Stimulated activated CD4-positive, alpha-beta T cell treated with anti-CD3 and anti-CD28 coated beads, Interleukin-2, amount 100 ng/mL, for 24 hours (primary cell): ENCODE measurements around the gene HOXA2.

ENCODE experiments used
- DNase-seq, 2 donors: peaks; one replicate each; pipeline ENCODE4 v3.0.0-alpha.2; 2020

HOXA2 gene

GRCh38 chr7:27124902-27125689, 22.6 kb upstream of the HOXA2 start:
- no peak for DNase-seq

GRCh38 chr7:27124096-27124901, 21.8 kb upstream of the HOXA2 start:
- DNase-seq = no peak

- DNase-seq = no peak
Observed at GRCh38 chr7:27123477-27124053, 21.1 kb upstream of the HOXA2 start.

DNA sequence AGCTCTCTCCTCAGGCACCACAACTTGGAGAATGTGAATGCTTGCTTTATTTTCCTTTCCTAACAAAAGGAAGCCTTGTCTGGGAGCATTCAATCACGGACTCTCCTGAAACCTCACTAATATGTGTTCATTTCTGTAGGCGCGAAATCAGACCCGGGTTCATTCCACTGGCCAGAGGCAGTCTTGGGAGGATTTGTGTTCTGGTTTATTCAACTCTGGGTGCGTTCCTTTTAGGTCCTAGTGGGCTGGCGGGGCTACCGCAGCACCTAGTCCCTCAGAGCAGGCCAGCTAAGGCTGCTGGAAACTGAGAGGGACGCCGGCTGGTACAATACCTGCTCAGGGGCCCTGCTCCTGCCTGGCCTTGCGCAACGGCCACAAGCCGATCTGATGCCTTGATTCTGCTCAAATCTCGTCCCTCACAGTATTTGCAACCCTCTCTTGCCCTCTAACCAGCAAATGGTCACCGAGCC, 20.6 kb upstream of the HOXA2 start:
- no peak for DNase-seq

DNA sequence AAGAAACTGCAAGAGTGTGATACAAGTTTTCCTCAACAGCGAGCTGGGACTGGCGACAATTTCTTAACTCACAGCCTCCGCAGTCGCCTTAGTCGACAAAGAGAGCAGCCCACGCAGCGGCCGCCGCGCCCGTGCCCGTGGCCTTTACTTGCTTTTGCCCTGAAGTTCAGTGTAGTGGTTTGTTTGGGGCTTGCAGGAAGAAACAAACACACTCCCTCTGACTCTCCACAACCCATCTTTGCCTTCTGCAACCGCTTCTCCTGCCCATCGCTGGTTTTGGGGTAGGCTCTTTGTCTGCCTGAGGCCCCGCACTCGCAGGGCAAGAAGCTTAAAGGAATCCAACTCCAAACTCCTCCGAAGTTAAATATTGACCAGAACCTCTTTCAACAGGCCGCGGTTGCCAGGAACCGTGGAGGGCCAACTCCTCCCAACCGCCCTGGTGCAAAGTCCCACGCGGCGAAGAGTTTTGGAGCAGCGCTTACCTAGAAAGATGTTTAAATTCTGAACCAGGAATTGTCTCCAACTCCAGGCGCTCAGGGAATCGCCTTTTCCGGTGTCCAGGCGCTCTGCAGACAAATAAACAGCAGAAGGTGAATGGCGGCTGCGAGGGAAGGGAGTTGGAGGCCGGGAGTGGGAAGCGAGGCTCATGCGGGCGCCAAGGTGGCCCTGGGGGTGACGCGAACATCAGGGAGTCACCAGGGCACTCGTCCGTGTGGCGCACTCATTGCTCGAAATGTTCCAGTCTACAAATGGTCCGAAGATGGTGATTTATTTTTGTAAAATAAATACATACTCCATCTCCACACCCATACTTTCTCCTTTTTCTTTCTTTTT, 19.8 kb upstream of the HOXA2 start:
- DNase-seq = no peak

- no peak for DNase-seq
Observed at GRCh38 chr7:27121684-27122076, 19.2 kb upstream of the HOXA2 start.

GRCh38 chr7:27119412-27119911, 17.0 kb upstream of the HOXA2 start:
- DNase-seq = no peak

GRCh38 chr7:27118580-27118979, 16.1 kb upstream of the HOXA2 start:
- DNase-seq = no peak

- no peak for DNase-seq
Observed at GRCh38 chr7:27117887-27118491, 15.5 kb upstream of the HOXA2 start.

DNA sequence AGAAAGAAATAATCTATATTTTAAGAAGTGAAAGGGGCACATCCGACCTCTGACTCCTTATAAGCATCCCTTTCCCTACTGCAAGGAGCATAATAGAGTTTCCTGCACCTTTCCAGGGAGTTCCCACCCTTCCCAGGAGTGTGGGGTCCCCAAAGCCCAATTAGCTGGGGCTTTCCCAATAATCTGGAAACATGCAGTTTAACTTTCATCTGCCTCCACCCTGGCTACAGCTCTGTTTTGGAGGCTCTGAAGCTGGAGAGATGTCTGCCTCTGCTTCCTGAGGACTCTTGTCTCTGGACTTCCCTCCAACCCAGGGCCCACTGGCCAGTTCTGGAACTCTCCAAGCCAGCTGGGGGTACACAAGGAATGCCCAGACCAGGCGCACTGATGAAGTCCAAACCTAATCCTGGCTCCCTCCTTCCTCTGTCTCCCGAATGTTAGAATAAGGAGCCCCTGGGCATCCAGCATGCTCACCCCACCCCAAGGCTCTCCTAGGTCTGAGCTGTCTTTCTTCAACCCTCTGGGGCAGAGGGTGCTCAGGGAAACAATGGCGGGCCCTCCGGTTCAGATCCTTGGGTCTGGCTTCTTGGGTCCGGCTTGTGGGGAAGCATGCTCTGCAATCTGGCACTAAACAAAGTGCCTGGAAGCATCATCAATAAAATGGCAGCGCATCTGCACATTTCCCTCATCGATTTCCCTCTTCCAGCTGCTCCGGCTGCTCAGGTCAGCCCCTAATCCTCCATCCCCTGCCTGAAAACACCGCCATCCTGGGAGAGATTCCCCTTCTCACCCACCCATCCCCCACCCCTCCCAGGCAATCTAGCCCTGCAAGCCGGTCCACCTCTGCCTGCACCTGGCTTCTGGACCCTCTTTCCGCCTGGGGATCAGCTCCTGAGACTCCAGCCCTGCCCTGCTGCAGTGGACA, 14.7 kb upstream of the HOXA2 start:
- no peak for DNase-seq

- DNase-seq = no peak
Observed at GRCh38 chr7:27116031-27116961, 13.8 kb upstream of the HOXA2 start.

DNA sequence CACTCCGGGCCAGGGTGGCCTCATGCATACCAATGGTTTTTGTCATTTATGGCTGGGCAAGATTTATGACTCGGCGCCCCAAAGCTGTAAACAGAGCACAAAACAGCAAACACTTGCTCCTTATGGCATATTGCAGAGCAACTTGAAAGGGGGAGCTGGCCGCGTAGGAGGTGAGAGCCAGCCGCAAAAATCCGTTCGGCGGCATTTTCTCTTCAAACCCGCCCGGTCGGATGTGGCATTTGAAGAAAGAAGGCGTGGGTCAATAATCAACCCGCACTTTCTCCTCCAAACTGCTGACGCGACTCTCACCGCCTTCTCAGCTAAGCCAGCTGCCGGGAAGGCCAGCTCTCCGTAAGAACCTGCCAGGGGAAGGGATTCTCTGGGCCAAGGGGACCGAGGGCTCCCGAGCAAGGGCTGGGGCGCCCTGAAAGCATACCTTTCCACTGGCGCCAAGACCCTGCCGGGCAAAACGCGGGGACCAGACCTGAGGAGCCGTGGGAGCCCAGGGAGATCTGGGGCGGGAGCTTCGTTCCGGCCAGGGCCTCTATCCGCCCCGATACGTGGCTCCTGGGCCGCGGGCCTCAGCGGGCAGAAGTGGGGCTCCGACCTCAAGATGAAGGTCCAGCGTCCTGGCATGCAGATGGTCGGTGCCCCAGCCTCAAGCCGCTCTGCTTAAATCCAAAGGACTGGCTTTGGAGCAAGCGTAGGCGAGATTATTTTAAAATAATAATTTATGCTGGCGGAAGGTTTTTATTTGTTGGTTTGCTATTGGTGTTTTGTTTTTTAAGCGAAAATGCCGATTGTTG, 12.9 kb upstream of the HOXA2 start:
- DNase-seq = no peak

DNA sequence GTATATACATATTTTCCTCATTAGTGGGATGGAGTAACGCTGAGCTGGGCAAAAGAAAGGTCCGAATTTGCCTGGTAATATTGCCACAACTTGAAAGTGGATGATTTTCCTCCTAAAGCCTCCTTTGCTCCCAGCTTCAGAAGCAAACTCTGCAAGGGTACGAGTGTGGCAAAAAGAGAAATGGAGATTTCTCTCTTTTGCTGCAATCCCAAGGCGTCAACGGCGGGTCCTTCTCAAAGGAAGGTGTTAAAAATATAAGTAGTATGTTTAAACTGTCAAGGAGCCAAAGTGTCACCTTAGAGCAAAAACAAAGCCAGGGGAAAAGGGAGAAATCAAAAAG, 12.4 kb upstream of the HOXA2 start:
- no peak for DNase-seq

DNA sequence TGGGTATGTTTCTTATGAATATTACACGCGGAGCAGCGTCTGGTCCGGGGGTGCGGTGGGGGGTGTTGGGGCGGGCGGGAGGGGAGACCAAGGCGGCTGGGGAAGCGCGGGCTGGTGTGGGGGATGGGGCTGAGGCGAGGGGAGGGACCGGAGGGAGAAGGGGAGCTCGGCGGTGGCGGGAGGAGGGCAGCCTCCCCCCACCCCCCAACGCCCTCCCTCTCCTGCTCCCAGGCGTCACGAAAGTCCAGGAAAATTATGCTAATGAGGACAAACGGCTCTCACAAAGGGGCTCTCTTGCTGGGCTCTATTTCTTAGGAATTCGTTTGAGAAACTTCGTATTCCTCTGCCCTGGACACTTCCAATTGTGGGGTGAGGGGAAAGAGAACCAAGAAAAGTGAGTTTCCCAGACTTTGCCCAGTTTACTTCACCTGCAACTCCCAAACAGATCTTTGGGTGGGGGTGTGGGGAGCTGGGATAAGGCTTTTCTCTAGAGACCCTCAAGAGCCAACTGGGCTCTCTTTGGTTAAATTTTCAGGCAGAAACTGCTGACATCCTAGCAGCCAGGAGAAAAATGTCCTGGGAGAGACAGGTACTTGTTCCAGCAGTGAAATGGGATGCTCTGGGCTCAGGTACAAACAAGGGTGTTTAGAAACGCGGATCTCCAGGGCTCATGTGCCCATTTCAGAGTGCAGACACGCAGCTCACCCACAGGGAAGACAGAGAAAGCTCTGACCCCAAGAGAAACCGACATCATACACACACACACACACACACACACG, 11.7 kb upstream of the HOXA2 start:
- no peak for DNase-seq

DNA sequence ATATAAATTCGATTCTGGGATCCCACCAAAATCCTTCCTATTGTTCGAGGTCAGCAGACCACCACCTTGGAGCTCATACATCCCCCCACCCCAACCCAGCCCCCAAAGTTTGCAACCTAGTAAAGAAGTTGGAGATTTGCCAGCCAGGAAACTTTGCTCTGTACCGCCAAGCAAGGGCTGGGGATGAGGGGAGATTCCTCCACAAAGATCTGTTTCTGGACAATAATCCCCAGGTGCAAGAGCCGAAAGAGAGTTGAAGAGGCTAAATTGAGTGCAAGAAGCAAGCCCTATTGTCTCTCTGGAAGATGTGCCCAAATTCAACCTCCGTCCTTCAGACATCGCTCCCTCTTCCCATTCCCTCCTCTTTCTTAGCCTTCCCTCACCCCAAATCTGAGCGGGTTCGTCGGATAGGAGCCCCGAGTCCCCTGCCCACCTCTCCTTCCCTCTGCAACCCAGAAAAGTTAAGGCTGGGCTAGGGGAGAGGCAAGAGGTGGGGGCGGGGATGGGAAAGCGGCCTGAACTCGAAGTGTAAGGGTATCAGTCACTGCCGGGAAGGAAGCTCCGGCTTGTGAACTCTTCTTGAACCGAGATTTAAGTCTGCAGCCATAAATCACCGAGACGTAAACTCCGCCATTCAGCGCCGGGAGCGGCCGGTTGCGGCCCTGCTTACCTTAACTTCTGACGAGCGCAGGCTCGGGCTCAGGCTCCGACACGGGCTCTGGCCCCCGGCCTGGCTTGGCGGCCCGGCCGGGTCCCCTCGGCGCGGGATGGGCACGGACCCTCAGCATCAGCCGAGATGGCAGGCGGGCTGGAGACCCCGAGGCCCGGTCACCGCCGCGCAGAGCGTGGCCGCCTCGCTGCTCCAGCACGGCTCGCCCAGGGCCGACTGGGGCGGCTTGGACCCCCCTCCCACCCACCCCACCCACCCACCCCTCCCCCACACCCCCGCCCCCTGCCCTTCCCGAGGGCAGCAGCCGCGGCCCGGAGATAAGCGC, 10.8 kb upstream of the HOXA2 start:
- DNase-seq = no peak

- DNase-seq = no peak
Observed at GRCh38 chr7:27112361-27112760, 9.9 kb upstream of the HOXA2 start.

DNA sequence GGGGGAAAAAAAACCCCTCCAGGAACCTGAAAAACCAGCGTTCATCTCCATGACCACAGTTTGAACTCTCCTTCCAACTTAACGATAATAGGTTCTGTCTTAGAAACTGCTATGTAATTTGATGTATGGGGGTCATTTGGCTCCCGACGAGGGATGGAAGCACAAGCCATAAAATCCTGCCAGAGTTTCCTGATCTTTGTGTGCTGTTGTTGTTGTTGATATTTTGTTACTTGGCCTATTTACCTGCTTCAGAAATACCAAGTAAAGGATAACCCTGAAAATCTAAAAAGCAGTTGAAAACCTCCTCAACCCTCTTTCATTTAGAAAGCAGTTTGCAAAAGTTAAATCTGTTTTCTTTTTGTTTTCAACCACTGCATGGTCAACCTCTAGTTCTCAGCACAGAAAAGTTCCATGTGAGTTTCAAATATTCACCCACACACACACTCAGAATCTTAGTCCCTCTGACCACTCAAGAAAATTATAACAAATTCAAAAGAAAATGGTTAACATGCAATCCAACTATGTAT, 9.3 kb upstream of the HOXA2 start:
- DNase-seq = no peak
